HUES6 (cell line): ENCODE results near the gene COL2A1.

Experiments used
- H3K27ac ChIP-seq: 2 replicates; pipeline ENCODE4 v1.7.0; 2013; ENCODE audit warnings: low read depth, mild to moderate bottlenecking, low read length, inconsistent platforms
- H3K27me3 ChIP-seq: 2 replicates; pipeline ENCODE4 v1.6.1; 2013; ENCODE audit warnings: low read length; ENCODE audit not compliant: control insufficient read depth, insufficient read depth
- H3K36me3 ChIP-seq: 2 replicates; pipeline ENCODE4 v1.6.1; 2013; ENCODE audit warnings: low read length; ENCODE audit not compliant: control insufficient read depth, insufficient read depth
- H3K4me1 ChIP-seq: 2 replicates; pipeline ENCODE4 v1.6.1; 2013; ENCODE audit warnings: low read length; ENCODE audit not compliant: control insufficient read depth, insufficient read depth
- H3K4me3 ChIP-seq: 2 replicates; pipeline ENCODE4 v1.5.1; 2013; ENCODE audit warnings: low read depth, low read length
- H3K9ac ChIP-seq: one replicate; pipeline ENCODE4 v1.6.1; 2013; ENCODE audit warnings: mild to moderate bottlenecking, low read length
- H3K9me3 ChIP-seq: 2 replicates; pipeline ENCODE4 v1.6.1; 2013; ENCODE audit warnings: low read depth, low read length; ENCODE audit not compliant: control insufficient read depth, insufficient read depth

The COL2A1 gene

DNA sequence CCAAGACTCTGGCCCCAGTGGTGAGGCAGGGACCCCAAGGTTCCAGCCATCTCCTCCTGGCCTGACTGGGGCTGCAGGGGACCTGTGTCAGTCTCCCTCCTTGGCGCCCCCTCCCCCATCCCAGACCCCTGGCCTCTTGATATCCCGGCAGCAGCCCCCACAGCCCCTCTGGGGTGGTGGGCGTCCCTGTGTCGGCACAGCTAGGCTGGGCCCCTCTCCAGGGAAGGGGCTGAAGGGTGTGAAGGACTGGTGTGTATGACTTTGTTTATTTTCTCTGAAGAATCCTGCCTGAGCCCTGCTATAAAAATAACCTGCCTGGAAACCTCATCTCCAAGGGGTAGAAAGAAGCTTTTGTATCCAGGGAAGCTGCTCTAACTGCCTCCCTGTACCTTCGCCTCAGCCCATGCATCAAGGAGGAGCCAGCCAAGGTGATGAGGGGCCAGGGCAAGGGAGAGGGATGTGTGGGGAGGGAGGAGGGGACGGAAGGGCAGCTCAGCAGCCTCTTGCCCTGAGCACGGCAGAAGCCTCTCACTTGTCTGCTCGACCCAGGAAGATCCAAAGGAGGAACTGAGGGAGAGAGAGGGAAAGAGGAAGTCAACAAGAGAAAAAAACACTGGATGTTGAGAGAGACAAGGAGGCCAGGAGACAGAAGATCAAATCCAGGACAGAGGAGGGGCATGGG is 25.4 kb upstream of the COL2A1 start:
- H3K9me3 ChIP-seq: no peaks in the 10 kb centered on the region
- H3K4me1 ChIP-seq: peaks cover 15% of the 10 kb centered on the region; the same call in 1 of the 2 replicates
- no peak overlapping the region for H3K4me3 ChIP-seq
- peaks cover 100% of the 10 kb centered on the region for H3K27me3 ChIP-seq
- H3K36me3 ChIP-seq: no peaks in the 10 kb centered on the region
- H3K9ac ChIP-seq: no peak overlapping the region
- no peak overlapping the region for H3K27ac ChIP-seq

- Histone ChIP-seq H3K4me1 (peaks cover 15% of the 10 kb centered on the region; the same call in 1 of the 2 replicates), H3K9ac (no peak overlapping the region), H3K27ac (no peak overlapping the region)
Observed at GRCh38 chr12:48028541-48029431, 24.5 kb upstream of the COL2A1 start.

GRCh38 chr12:48027183-48028002 is 23.1 kb upstream of the COL2A1 start:
- Histone ChIP-seq H3K27me3 (peaks cover 100% of the 10 kb centered on the region), H3K36me3 (no peaks in the 10 kb centered on the region), H3K4me1 (peaks cover 29% of the 10 kb centered on the region), H3K9ac (no peak overlapping the region), H3K4me3 (no peak overlapping the region), H3K9me3 (no peaks in the 10 kb centered on the region), H3K27ac (no peak overlapping the region)

More at GRCh38 chr12:48028541-48029431, 24.5 kb upstream of the COL2A1 start:
- Histone ChIP-seq H3K27me3 (peaks cover 100% of the 10 kb centered on the region), H3K36me3 (no peaks in the 10 kb centered on the region), H3K4me3 (no peak overlapping the region), H3K9me3 (no peaks in the 10 kb centered on the region)

DNA sequence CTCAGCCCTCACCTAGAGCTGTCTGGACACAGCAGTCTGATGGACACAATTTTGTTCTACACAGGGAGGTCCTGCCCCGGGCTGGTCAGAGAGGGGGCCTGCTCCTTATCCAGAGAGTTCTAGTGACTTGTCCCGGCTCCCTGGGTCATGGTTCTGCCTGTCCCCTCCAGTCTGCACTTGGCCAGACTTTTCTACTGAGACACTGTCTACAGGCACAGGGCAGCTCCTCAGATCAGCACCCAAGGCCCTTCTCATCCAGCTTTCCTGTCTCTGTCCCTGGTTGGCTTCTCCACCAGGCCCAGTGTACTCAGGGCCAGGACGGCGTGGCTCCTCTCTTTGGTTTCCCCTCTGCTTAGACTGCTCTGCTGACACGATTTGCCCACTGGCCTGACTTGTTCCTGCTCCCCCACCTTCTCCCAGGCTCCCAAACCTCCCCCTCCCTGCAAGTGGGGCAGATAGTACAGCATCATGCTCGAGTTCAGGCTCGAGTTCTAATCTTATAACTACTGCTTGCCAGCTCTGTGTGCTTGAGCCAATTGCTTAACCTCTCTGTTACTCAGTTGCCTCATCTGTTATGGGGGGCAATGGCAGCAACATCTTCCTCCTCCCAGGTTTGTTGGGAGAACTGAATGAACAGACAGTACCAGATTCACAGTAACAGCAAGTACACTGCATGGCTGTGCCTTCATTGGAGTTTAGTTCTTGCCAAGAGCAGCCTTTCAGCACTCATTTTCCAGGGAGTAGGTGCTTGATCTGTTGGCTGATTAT is 22.0 kb upstream of the COL2A1 start:
- no peak overlapping the region for H3K9ac ChIP-seq
- no peaks in the 10 kb centered on the region for H3K9me3 ChIP-seq
- no peak overlapping the region for H3K4me3 ChIP-seq
- H3K27me3 ChIP-seq: peaks cover 99% of the 10 kb centered on the region
- H3K27ac ChIP-seq: no peak overlapping the region
- H3K4me1 ChIP-seq: peaks cover 34% of the 10 kb centered on the region
- H3K36me3 ChIP-seq: no peaks in the 10 kb centered on the region

- Histone ChIP-seq H3K4me1 (peaks cover 34% of the 10 kb centered on the region), H3K27ac (no peak overlapping the region), H3K36me3 (no peaks in the 10 kb centered on the region), H3K27me3 (peaks cover 99% of the 10 kb centered on the region), H3K9me3 (no peaks in the 10 kb centered on the region), H3K4me3 (no peak overlapping the region), H3K9ac (no peak overlapping the region)
Observed at GRCh38 chr12:48025281-48025680, 21.0 kb upstream of the COL2A1 start.

DNA sequence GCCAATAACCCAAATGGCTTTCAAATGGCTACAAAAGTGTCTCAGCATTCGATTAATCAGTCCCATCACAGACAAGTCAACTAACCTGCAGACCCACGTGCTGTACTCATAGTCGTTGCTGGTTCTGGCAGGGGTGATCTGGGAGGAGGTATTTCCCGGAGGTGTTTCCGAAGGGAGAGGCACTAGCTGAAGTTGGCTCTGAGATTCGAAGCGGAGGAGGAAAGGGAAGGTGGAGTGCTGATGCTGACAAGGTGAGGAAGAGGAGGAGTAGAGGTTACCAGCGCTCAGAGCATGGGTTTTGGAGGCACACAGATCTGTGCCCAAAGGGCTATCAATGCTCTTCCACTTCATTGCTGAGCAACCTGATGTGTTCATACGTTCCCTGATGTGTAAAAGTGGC is 20.5 kb upstream of the COL2A1 start:
- Histone ChIP-seq H3K9ac (no peak overlapping the region), H3K27ac (no peak overlapping the region), H3K36me3 (no peaks in the 10 kb centered on the region), H3K4me3 (no peak overlapping the region), H3K4me1 (peaks cover 31% of the 10 kb centered on the region), H3K9me3 (no peaks in the 10 kb centered on the region), H3K27me3 (peaks cover 99% of the 10 kb centered on the region)

DNA sequence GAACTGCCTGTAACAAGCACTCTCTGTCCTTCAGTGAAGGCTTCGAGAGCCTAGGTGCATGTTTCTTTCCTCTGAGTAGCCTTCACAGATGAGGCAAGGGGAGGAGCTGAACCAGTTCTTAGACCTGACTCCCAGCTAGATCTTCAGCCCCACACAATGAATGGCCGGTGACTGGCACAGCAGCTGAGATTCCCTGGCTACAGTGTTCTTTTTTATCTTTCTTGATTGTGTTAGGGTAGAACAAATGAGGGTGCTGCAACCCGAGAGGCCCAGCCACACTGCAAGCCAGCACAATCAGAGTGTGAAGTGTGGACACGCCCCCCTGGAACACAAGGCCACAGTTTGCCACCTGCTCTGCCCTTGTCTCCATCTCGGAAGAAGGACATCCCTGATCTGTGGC is 19.1 kb upstream of the COL2A1 start:
- no peak overlapping the region for H3K9ac ChIP-seq
- peaks cover 30% of the 10 kb centered on the region for H3K4me1 ChIP-seq
- no peaks in the 10 kb centered on the region for H3K36me3 ChIP-seq
- H3K9me3 ChIP-seq: no peaks in the 10 kb centered on the region
- no peak overlapping the region for H3K4me3 ChIP-seq
- no peak overlapping the region for H3K27ac ChIP-seq
- H3K27me3 ChIP-seq: peaks cover 99% of the 10 kb centered on the region

DNA sequence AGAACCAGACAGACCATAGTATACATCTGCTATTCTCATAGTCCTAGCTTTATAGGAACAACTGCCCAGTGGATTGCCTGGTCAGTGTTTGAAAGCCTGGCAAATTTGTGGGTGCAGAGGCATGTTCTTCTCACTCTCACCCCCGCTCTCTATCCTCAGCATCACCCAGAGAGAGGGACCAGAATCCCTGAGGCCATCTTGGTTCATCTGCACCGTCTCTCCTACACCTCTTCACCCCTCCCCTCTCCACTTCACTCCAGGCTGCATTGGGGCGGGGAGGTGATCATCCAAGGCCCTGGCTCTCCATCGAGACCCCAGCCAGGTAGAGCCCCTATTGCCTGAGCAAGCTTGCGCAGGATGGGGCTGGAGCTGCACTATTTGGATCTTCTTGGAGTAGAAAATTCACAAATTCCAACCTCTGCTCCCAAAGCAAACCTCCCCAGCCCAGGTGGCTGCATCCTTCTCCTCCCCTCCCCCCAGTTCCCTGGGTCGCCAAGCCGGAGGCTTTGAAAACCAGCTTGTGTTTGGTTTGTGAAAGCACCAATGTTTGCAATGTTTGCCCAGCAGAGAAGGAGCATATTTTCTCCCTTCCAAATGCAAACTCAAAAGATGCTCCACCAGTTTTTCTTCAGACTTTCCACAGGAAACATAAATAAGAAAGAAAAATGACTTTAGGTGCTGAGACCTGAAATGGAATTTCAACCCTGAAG is 18.6 kb upstream of the COL2A1 start:
- H3K27me3 ChIP-seq: peaks cover 99% of the 10 kb centered on the region
- no peak overlapping the region for H3K9ac ChIP-seq
- no peaks in the 10 kb centered on the region for H3K9me3 ChIP-seq
- H3K4me1 ChIP-seq: peaks cover 29% of the 10 kb centered on the region
- H3K27ac ChIP-seq: no peak overlapping the region
- no peak overlapping the region for H3K4me3 ChIP-seq
- H3K36me3 ChIP-seq: no peaks in the 10 kb centered on the region

DNA sequence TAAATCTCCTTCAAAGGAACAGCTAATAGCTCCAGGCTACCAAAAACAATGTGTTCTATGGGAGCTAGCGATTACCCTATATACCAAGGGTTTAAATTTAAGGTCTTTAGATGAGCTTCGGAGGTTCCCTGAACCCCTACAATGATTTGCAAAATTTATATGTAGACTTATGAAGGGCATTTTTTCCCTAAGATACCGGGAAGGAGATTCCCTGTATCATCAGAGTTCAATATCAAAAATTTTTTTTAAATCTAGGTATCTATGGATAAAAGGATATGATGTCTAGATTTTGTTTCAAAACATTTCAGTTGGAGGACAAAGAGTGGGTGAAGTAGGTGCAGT is 17.9 kb upstream of the COL2A1 start:
- H3K27me3 ChIP-seq: peaks cover 99% of the 10 kb centered on the region
- no peaks in the 10 kb centered on the region for H3K9me3 ChIP-seq
- peaks cover 22% of the 10 kb centered on the region for H3K4me1 ChIP-seq
- no peaks in the 10 kb centered on the region for H3K36me3 ChIP-seq
- no peak overlapping the region for H3K9ac ChIP-seq
- H3K4me3 ChIP-seq: no peak overlapping the region
- no peak overlapping the region for H3K27ac ChIP-seq
